ENCODE data around the gene CACNG4.
A peak's percentile ranks its signal among the peaks of the same experiment; 100 is the strongest.

The CACNG4 gene

DNA sequence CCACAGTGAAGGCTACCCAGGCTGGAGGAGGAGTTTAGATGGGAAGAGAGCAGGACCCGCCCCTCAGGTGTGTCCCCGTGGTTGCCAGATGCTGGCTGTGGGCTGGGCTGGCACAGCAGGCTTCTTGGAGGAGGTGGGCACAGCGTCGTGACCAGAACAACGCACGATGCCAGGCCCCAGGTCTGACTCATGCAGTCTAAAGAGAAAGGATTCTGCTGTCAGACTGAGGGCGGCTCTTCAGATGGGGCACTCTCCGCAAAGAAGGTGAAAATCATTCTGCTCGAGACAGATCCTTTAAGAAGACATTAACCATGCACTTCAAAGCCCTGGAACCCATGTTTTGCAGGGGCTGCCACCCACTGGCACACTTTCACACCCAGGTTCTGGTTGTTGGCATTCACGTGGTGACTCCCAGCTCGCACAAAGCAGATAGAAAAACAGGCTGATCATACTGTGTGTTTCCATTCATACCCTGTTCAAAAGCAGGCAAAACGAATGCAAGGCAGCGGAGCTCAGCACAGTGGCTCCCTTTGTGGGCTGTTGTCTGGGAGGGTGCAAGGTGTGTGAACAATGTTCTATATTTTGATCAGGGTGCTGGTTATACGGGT lies 19.0 kb downstream of the CACNG4 start:
- no peak for DNase-seq (ENCODE audit: low read depth in 2 of 3, low spot score in 1 of 3)

DNA sequence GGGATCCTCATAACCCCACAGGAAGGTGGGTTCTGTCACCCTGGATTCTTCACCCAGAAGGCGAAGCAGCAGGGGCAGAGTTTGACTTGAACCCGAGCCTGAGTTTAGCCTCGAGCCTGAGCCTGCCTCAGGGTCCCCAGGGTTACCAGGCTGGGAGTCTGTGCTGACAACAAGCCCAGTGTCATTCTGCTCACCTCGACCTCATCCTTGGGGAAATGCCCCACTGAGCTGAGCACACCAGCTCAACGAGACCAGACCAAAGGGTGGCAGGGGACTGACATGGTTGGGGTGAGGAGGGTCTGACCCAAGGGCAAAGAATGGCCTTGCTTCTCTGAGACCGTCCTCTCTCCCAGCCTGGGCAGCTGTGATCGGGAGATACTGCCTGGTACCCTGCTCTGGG lies 20.2 kb downstream of the CACNG4 start:
- no peak for DNase-seq (ENCODE audit: low read depth in 2 of 3, low spot score in 1 of 3)

- DNase-seq (ENCODE audit: low read depth in 2 of 3, low spot score in 1 of 3), result peak in 1 of 3 donors; percentile 16
Observed at GRCh38 chr17:66985338-66986237, 21.1 kb downstream of the CACNG4 start.

DNA sequence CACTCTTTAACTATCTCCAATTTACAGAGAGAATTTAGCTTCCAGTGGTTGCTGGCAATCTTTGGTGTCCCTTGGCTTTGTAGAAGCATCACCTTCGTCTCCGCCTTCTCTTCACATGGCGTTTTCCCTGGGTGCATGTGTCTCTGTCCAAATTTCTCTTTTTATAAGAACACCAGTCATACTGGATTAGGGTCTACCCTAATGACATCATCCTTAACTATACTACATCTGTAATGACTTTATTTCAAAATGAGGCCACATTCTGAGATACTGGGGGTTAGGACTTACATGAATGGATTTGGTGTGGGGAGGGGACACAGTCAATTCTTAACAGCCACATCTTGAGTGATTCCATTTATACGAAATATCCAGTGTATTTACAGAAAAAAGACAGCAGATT lies 22.2 kb downstream of the CACNG4 start:
- no peak for DNase-seq (ENCODE audit: low read depth in 2 of 3, low spot score in 1 of 3)

DNA sequence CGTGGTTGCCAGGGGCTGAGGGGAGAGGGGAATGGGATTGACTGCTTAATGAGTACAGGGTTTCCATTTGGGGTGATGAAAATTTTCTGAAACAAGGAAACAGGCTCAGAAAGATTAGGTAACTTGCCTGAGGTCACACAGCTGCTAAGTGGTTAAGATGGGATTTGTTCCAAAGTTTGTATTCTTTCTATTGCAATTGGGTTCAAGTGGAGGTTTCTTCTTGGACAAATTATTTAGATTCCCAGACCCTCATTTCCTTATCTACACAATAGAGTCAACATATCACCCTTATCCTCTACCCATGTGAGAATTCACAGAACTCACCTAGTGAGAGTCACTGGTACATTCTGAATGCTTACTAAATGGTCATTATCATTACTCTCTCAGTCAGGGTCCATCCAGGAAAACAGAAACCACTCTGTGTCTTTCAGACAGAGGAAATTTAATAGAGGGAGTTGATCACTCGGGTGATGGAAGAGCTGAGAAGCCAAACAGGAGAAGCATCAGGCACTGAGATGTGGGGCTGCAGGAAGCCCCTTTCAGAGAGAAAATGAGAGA lies 22.6 kb downstream of the CACNG4 start:
- DNase-seq (ENCODE audit: low read depth in 2 of 3, low spot score in 1 of 3), result no peak

DNA sequence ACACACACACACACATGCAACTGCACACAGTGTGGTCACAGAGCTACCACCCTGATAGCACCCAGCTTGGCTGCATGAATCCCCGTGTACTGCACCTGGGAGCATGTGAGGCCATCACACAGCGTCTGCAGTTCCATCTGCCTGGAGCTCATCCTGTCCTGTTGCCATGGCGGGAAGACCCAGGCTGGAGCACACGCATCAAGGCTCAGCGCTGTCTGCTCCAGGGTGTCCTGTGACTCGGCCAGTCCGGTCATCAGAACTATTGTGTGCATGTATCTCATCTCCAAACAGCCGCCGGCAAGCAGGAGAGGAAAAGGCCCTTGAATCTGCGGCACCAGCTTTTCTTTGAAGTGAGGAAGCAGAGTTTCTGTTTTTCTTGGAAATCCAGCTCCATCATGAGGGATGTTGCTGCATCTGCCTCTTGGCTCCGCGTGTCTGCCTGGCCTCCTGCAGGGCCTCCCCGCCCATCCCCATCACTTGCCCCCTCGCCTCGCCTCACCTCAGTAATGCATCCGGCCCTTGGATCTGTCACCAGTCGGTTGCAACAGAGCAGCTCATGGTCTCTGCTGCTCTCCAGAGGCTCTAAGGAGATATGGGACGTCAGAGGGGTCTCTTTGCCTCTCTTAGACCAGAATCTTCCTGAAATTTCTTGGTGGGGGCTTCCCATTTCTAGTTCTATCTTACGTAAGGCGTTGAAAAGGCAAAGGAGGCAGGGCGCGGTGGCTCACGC lies 23.7 kb downstream of the CACNG4 start:
- DNase-seq (ENCODE audit: low read depth in 2 of 3, low spot score in 1 of 3), result no peak

- DNase-seq (ENCODE audit: low read depth in 2 of 3, low spot score in 1 of 3), result no peak
Observed at GRCh38 chr17:66989076-66989475, 24.6 kb downstream of the CACNG4 start.

DNA sequence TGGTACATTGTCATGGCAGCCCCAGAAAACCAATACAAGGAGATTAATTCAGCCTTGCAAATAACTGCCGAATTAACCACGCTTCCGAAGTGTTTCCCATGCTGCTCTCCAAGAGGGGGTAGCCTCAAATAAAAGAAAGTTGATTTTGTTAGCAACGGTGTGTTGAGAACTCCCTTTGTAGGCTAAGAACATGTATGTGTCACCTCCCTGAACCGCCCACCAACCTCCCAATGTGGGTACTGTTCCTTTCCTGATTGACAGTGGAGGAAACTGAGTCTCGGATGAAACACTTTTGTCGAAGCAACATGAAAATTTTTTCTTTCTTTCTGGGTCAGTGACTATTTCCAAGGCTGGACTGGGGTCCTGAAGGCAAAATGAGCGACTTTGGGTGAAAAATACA lies 25.1 kb downstream of the CACNG4 start:
- DNase-seq (ENCODE audit: low read depth in 2 of 3, low spot score in 1 of 3), result no peak

DNA sequence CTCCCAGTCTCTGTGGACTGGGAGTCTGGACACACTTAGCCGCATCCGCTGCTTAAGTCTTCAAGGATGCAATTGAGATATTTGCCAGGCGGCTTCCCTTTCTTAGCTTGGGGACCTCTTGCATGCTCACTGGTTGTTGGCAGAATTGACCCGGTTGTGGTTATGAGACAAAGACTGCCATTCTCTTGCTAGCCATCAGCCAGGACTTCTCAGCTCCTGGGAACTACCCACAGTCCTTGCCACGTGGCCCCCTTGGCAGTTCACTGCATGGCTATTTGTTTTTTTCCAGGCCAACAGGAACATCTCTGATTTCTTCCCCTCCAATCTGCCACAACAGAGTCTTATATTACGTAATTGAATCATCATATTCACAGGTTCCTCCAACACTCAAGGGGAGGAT lies 25.5 kb downstream of the CACNG4 start:
- no peak for DNase-seq (ENCODE audit: low read depth in 2 of 3, low spot score in 1 of 3)

DNA sequence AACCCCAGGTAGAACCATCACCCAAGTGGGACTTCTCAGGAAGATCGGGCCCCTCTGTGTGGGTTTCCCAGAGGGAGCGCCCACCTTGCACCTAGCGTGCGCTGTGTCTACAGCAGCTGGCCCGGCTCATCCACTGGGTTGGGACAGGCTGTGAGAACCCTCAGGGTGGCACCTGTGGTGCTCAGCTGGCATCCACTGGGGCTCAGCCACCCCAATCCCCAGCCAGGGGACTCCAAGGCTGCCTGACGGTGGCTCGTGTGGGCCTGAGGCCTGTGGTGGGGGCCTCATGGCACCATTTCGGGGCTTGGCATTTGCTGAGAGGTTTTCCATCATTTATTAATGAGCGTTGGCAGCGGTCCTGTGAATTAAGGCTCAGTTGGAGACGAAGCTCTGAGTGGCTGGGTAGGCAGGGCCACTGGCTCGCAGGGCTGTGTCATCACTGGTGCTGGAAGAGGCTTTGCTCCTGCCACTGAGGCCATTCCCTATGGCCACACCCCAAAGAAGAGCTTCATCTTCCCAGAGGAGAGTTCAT lies 28.5 kb downstream of the CACNG4 start:
- DNase-seq (ENCODE audit: low read depth in 2 of 3, low spot score in 1 of 3), result no peak

GRCh38 chr17:66994361-66994760 lies 29.9 kb downstream of the CACNG4 start:
- DNase-seq (ENCODE audit: low read depth in 2 of 3, low spot score in 1 of 3), result no peak

- DNase-seq (ENCODE audit: low read depth in 2 of 3, low spot score in 1 of 3), result no peak
Observed at GRCh38 chr17:66994930-66995535, 30.5 kb downstream of the CACNG4 start.

DNA sequence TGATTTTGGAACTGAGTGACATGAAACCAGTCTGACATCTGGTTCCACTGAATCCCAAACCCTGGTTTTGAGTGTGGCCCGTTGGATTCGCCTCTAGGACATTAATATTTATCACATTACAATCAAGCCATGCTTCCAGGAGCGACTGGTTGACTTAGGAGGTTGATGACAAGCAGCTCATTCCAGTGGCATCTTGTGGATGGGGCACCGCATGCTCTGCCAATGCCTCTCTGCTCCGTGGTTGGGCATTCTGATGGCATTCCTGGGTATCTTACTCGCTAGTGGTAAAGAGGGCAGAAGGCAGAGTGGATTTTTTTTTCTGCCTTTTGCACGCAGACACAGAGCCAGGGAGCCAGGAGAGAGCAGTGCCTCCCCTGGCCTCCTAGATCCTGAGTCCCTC lies 31.4 kb downstream of the CACNG4 start:
- no peak for DNase-seq (ENCODE audit: low read depth in 2 of 3, low spot score in 1 of 3)

GRCh38 chr17:66996926-66997325 lies 32.4 kb downstream of the CACNG4 start:
- DNase-seq (ENCODE audit: low read depth in 2 of 3, low spot score in 1 of 3), result no peak

- DNase-seq (ENCODE audit: low read depth in 2 of 3, low spot score in 1 of 3), result no peak
Observed at GRCh38 chr17:67003231-67003630, 38.7 kb downstream of the CACNG4 start.

DNA sequence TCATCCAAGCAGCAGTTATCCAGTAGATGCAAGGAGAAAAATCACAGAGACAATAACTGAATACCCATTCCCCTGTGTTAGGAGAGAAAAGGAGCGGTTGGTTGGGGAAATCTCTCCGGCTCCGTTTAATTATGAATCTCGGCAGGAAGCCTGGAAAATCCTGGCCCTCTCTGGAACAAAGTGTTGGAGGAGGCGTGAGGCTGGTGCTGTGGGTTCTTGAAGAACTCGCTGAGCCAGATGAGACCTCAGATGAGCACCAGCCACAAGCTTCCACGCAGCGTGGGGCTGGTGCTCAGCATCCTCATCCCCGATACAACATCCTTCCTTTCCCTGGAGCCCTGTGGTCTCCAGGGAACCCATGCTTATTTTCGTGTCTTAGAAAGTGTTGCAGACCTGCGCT lies 39.7 kb downstream of the CACNG4 start:
- DNase-seq (ENCODE audit: low read depth in 2 of 3, low spot score in 1 of 3), result no peak

DNA sequence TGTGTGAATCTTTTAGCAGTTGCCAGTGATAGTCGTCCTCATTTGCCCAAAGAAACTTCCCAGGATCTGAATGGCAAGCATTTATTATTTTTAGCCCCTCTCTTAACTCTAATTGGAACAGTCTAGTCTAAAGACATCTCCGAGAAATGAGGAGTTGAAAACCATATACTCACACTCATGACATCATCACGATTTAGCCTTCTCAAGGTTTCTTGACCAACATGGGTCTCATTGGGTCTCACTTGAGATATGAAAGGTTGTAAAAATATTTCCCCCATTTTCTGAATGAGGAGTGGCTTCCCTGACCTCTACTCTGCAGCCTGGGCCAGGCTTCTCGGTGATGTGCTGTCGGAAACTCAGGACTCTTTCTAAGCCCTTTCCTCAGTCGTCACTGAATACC lies 42.8 kb downstream of the CACNG4 start:
- no peak for DNase-seq (ENCODE audit: low read depth in 2 of 3, low spot score in 1 of 3)

- no peak for DNase-seq (ENCODE audit: low read depth in 2 of 3, low spot score in 1 of 3)
Observed at GRCh38 chr17:67008101-67008500, 43.6 kb downstream of the CACNG4 start.

- no peak for DNase-seq (ENCODE audit: low read depth in 2 of 3, low spot score in 1 of 3)
Observed at GRCh38 chr17:67011527-67012175, 47.1 kb downstream of the CACNG4 start.

- no peak for DNase-seq (ENCODE audit: low read depth in 2 of 3, low spot score in 1 of 3)
Observed at GRCh38 chr17:67013891-67014290, 49.4 kb downstream of the CACNG4 start.

DNA sequence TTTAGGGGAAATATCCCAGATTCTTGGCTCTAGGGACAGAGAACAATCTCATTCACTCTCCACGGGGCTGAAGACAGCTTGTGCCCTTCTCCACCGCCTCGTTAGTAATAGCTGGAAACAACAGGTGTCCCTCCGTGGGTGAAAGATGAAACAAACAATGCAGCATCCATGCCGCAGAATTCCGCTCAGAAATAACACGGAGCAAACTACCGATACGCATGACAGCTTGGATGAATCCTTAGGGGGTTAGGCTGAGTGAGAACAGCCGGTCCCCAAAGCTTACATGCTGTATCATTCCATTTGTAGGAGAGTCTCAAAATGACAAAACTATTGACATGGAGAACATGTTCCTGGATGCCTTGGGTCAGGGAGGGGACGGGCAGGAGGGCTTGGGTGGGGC lies 50.5 kb downstream of the CACNG4 start:
- no peak for DNase-seq (ENCODE audit: low read depth in 2 of 3, low spot score in 1 of 3)
